H9 (cell line): ENCODE results near the gene DOCK1. TPM values are rescaled to one million over a fixed set of nuclear protein-coding genes. Genes with fewer than 3 reads are reported as not detected.

Experiments used
- DNase-seq: peaks from one replicate; pipeline ENCODE4 v3.0.0-alpha.2; 2017
- H2AFZ ChIP-seq: one replicate; pipeline ENCODE4 v1.6.1; 2013; ENCODE audit warnings: mild to moderate bottlenecking, low read length, control low read depth, moderate library complexity
- H2AK5ac ChIP-seq: 2 replicates; pipeline ENCODE4 v1.6.1; 2013; ENCODE audit warnings: low read length, control low read depth, mixed read lengths; ENCODE audit not compliant: insufficient read length
- H2BK120ac ChIP-seq: one replicate; pipeline ENCODE4 v1.6.1; 2013; ENCODE audit warnings: low read depth, mild to moderate bottlenecking, low read length, control low read depth, inconsistent platforms; ENCODE audit not compliant: poor library complexity, severe bottlenecking
- H2BK12ac ChIP-seq: 2 replicates; pipeline ENCODE4 v1.6.1; 2013; ENCODE audit warnings: low read length, control low read depth, mixed read lengths, low read depth; ENCODE audit not compliant: insufficient read length
- H2BK15ac ChIP-seq: 2 replicates; pipeline ENCODE4 v1.6.1; 2013; ENCODE audit warnings: low read depth, low read length, control low read depth
- H2BK20ac ChIP-seq: one replicate; pipeline ENCODE4 v1.6.1; 2013; ENCODE audit warnings: low read depth, mild to moderate bottlenecking, low read length, control low read depth, inconsistent platforms; ENCODE audit not compliant: poor library complexity, severe bottlenecking
- H2BK5ac ChIP-seq: 2 replicates; pipeline ENCODE4 v1.6.1; 2013; ENCODE audit warnings: low read length, control low read depth, mixed read lengths; ENCODE audit not compliant: insufficient read length
- H3K14ac ChIP-seq: 2 replicates; pipeline ENCODE4 v1.6.1; 2013; ENCODE audit warnings: low read length, control low read depth; ENCODE audit not compliant: insufficient read depth
- H3K18ac ChIP-seq: 2 replicates; pipeline ENCODE4 v1.6.1; 2013; ENCODE audit warnings: low read depth, mild to moderate bottlenecking, mixed read lengths, low read length, control low read depth; ENCODE audit not compliant: insufficient read length
- H3K23ac ChIP-seq: 2 replicates; pipeline ENCODE4 v1.6.1; 2013; ENCODE audit warnings: low read length, control low read depth, mixed read lengths, low read depth; ENCODE audit not compliant: insufficient read length
- H3K23me2 ChIP-seq: 2 replicates; pipeline ENCODE4 v1.6.1; 2013; ENCODE audit warnings: low read depth, mild to moderate bottlenecking, mixed read lengths, low read length, control low read depth; ENCODE audit not compliant: insufficient read length, poor library complexity, severe bottlenecking
- H3K27ac ChIP-seq: 2 replicates; pipeline ENCODE4 v1.5.1; 2013; ENCODE audit warnings: low read length, control low read depth, mixed read lengths, low read depth; ENCODE audit not compliant: insufficient read length
- H3K27me3 ChIP-seq: 2 replicates; pipeline ENCODE4 v1.6.1; 2013; ENCODE audit warnings: low read length, control low read depth, inconsistent platforms; ENCODE audit not compliant: insufficient read depth
- H3K4ac ChIP-seq: 2 replicates; pipeline ENCODE4 v1.6.1; 2013; ENCODE audit warnings: low read depth, mild to moderate bottlenecking, control low read depth, inconsistent platforms, low read length, moderate library complexity
- H3K4me1 ChIP-seq: 2 replicates; pipeline ENCODE4 v1.6.1; 2013; ENCODE audit warnings: low read length, control low read depth, inconsistent platforms; ENCODE audit not compliant: insufficient read depth
- H3K4me2 ChIP-seq: 2 replicates; pipeline ENCODE4 v1.6.1; 2013; ENCODE audit warnings: low read length, control low read depth, mixed read lengths; ENCODE audit not compliant: insufficient read length, insufficient read depth
- H3K56ac ChIP-seq: 2 replicates; pipeline ENCODE4 v1.6.1; 2013; ENCODE audit warnings: low read depth, mild to moderate bottlenecking, mixed read lengths, low read length, control low read depth; ENCODE audit not compliant: insufficient read length
- H3K79me1 ChIP-seq: 2 replicates; pipeline ENCODE4 v1.6.1; 2013; ENCODE audit warnings: low read depth, mild to moderate bottlenecking, moderate library complexity, low read length, control low read depth, inconsistent platforms; ENCODE audit not compliant: insufficient read depth, poor library complexity, severe bottlenecking
- H3K79me2 ChIP-seq: 2 replicates; pipeline ENCODE4 v1.6.1; 2013; ENCODE audit warnings: low read length, control low read depth, inconsistent platforms; ENCODE audit not compliant: insufficient read depth
- H3K9ac ChIP-seq: 2 replicates; pipeline ENCODE4 v1.6.1; 2013; ENCODE audit warnings: low read length, control low read depth, mixed read lengths; ENCODE audit not compliant: insufficient read length; ENCODE audit errors: extremely low read depth
- H3K9me3 ChIP-seq: one replicate; pipeline ENCODE4 v1.6.1; 2013; ENCODE audit warnings: low read depth, low read length, inconsistent platforms; ENCODE audit not compliant: control insufficient read depth
- H3T11ph ChIP-seq: one replicate; pipeline ENCODE4 v1.6.1; 2013; ENCODE audit warnings: mild to moderate bottlenecking, low read length, control low read depth, inconsistent platforms
- H4K20me1 ChIP-seq: one replicate; pipeline ENCODE4 v1.6.1; 2013; ENCODE audit not compliant: control insufficient read depth, insufficient read length, insufficient read depth
- H4K5ac ChIP-seq: 2 replicates; pipeline ENCODE4 v1.6.1; 2013; ENCODE audit warnings: low read depth, mild to moderate bottlenecking, mixed read lengths, low read length, control low read depth; ENCODE audit not compliant: insufficient read length
- H4K8ac ChIP-seq: replicated peaks from 2 replicates; pipeline ENCODE4 v1.6.1; 2013; ENCODE audit warnings: low read length, control low read depth, mixed read lengths, low read depth; ENCODE audit not compliant: insufficient read length
- H4K91ac ChIP-seq: 2 replicates; pipeline ENCODE4 v1.6.1; 2013; ENCODE audit warnings: low read depth, mild to moderate bottlenecking, moderate library complexity, mixed read lengths, low read length, control low read depth; ENCODE audit not compliant: insufficient read length
- H3K27ac Mint-ChIP-seq, 3 experiments: 2 replicates in 2 of 3; 3 replicates in 1 of 3; pipeline ENCODE4 v1.8.0; 2020 to 2021; ENCODE audit warnings: mixed read lengths in 3 of 3, mild to moderate bottlenecking in 1 of 3, moderate library complexity in 1 of 3
- H3K27me3 Mint-ChIP-seq: 2 replicates; pipeline ENCODE4 v1.8.0; 2021; ENCODE audit warnings: low read depth, mild to moderate bottlenecking, moderate library complexity, mixed read lengths
- H3K36me3 Mint-ChIP-seq, 3 experiments: 2 replicates in 2 of 3; 3 replicates in 1 of 3; pipeline ENCODE4 v1.8.0; 2020 to 2021; ENCODE audit warnings: low read depth in 3 of 3, mixed read lengths in 3 of 3; ENCODE audit not compliant: insufficient read depth in 1 of 3
- H3K4me1 Mint-ChIP-seq, 2 experiments: 2 replicates each; pipeline ENCODE4 v1.8.0; 2020; ENCODE audit warnings: mixed read lengths in 2 of 2
- H3K4me3 Mint-ChIP-seq, 2 experiments: 2 replicates in 1 of 2; 3 replicates in 1 of 2; pipeline ENCODE4 v1.8.0; 2020 to 2021; ENCODE audit warnings: mild to moderate bottlenecking in 2 of 2, mixed read lengths in 2 of 2, moderate library complexity in 1 of 2
- H3K9me3 Mint-ChIP-seq, 2 experiments: 2 replicates in 1 of 2; 3 replicates in 1 of 2; pipeline ENCODE4 v1.8.0; 2020; ENCODE audit warnings: mild to moderate bottlenecking in 2 of 2, mixed read lengths in 2 of 2, moderate library complexity in 1 of 2
- CTCF ChIP-seq: fragments of 200-600 bp; sonication (generic); conservative IDR thresholded peaks from 3 replicates; pipeline ENCODE4 v1.8.0; 2021; ENCODE audit warnings: antibody characterized with exemption, mild to moderate bottlenecking
- WGBS: extraction: QIAGEN DNeasy Blood & Tissue Kit; methylation state at CpG from one replicate; pipeline ENCODE4 v1.1.7; 2013; ENCODE audit warnings: missing lambda C conversion rate, low lambda C conversion rate, mixed read lengths; ENCODE audit not compliant: insufficient read length; ENCODE audit errors: extremely low coverage; 5-methylcytosine and 5-hydroxymethylcytosine counted together
- total RNA-seq: library from RNA; stranded (reverse); gene quantifications from 2 replicates; pipeline ENCODE4 v1.2.1, GENCODE V29; 2021

Gene DOCK1
- total RNA-seq, 1 experiment from 2014 or later = 57.0 TPM

- no peak overlapping the region for H2BK120ac ChIP-seq
- peaks cover 21 to 43% (median 29%) of the 10 kb centered on the region in 3 experiments for H3K36me3 Mint-ChIP-seq
- no peak overlapping the region for H3K4ac ChIP-seq
- no peaks in the 10 kb centered on the region for H3K79me1 ChIP-seq
- no peaks in the 10 kb centered on the region for H3K23me2 ChIP-seq
- TF ChIP-seq CTCF = no peak
- H4K91ac ChIP-seq = no peak overlapping the region
- H3K14ac ChIP-seq = no peak overlapping the region
- no peak overlapping the region for H3K23ac ChIP-seq
- no peaks in the 10 kb centered on the region for H3K9me3 ChIP-seq
- H2BK5ac ChIP-seq = no peak overlapping the region
- no peaks in the 10 kb centered on the region for H3K27me3 Mint-ChIP-seq
- no peaks in the 10 kb centered on the region for H4K20me1 ChIP-seq
- H2AK5ac ChIP-seq = no peak overlapping the region
- no peak overlapping the region for H3K27ac Mint-ChIP-seq
- no peak overlapping the region for H4K5ac ChIP-seq
- H3T11ph ChIP-seq = no peak overlapping the region
- no peak overlapping the region for H3K18ac ChIP-seq
- no peak overlapping the region for H3K4me3 Mint-ChIP-seq
- no peak overlapping the region for H2BK15ac ChIP-seq
- no peak overlapping the region for H4K8ac ChIP-seq
- no peaks in the 10 kb centered on the region for H3K27me3 ChIP-seq
- no peak overlapping the region for H3K9ac ChIP-seq
- no peak overlapping the region for H3K27ac ChIP-seq
- peaks cover 6 to 11% of the 10 kb centered on the region in 2 experiments; a peak in 4 of 5 replicates for H3K9me3 Mint-ChIP-seq
- H3K4me2 ChIP-seq = no peak overlapping the region
- WGBS = no CpG with 5 or more reads among the region's 4 CpGs
- H2BK20ac ChIP-seq = no peak overlapping the region
- no peak for DNase-seq
- no peaks in the 10 kb centered on the region for H3K79me2 ChIP-seq
- H3K56ac ChIP-seq = no peak overlapping the region
- no peaks in the 10 kb centered on the region for H3K4me1 ChIP-seq
- H3K4me1 Mint-ChIP-seq = peaks cover 6 to 8% of the 10 kb centered on the region in 2 experiments; a peak in 3 of 4 replicates
- no peak overlapping the region for H2BK12ac ChIP-seq
- H2AFZ ChIP-seq = no peak overlapping the region
These were observed 521.5 kb downstream of the DOCK1 start for GRCh38 chr10:127426746-127427145.
